Activated CD4-positive, alpha-beta T cell treated with anti-CD3 and anti-CD28 coated beads for 36 hours (primary cell): ENCODE measurements around the gene TRIM56. TPM values are rescaled to one million over a fixed set of nuclear protein-coding genes. Genes with fewer than 3 reads are reported as not detected.
"Not testable (repeated sequence)": the region's sequence is repeated elsewhere in the genome, so short reads cannot be mapped to it uniquely, and the experiment has no call there.

ENCODE experiments used
- ATAC-seq: fragments of 200-7000 bp; cut with Tn5 transposase; one replicate; pipeline ENCODE4 v1.10.0; 2021; ENCODE audit warnings: mild to moderate bottlenecking, moderate library complexity
- CTCF ChIA-PET: fragments of 350-600 bp; sonication (Branson Sonifier 250); formaldehyde crosslinking; loops from one replicate; lab custom pipeline; 2021; ENCODE audit warnings: antibody characterized with exemption; lab: Charles Lee
- POLR2A ChIA-PET: fragments of 350-600 bp; sonication (Branson Sonifier 250); formaldehyde crosslinking; loops from one replicate; lab custom pipeline; 2021; ENCODE audit warnings: antibody characterized with exemption, inconsistent platforms; lab: Charles Lee
- DNase-seq: peaks from one replicate; pipeline ENCODE4 v3.0.0-alpha.2; 2020
- H3K27ac Mint-ChIP-seq: one replicate; pipeline ENCODE4 v1.8.0; 2021; ENCODE audit warnings: mixed read lengths
- H3K27me3 Mint-ChIP-seq: one replicate; pipeline ENCODE4 v1.8.0; 2021; ENCODE audit warnings: mixed read lengths
- H3K36me3 Mint-ChIP-seq: one replicate; pipeline ENCODE4 v1.8.0; 2021; ENCODE audit warnings: low read depth, mixed read lengths
- H3K4me1 Mint-ChIP-seq: one replicate; pipeline ENCODE4 v1.8.0; 2021; ENCODE audit warnings: mixed read lengths
- H3K4me3 Mint-ChIP-seq: one replicate; pipeline ENCODE4 v1.8.0; 2021; ENCODE audit warnings: mild to moderate bottlenecking, moderate library complexity, mixed read lengths
- H3K9me3 Mint-ChIP-seq: one replicate; pipeline ENCODE4 v1.8.0; 2021; ENCODE audit warnings: low read depth, mixed read lengths
- intact Hi-C, 2 experiments: fragments of 100-400 bp; cut with DNase I in 1 of 2; cut with micrococcal nuclease in 1 of 2; formaldehyde crosslinking; loops; one replicate each; pipeline versions ENCODE4 v1.14.2 to v1.15.1; 2022 to 2024; cut with DNase I, micrococcal nuclease
- total RNA-seq, 2 experiments: library from RNA; stranded (reverse); gene quantifications; one replicate each; pipeline ENCODE4 v1.2.3, GENCODE V29; 2021

Gene TRIM56
- total RNA-seq, 2 experiments from 2014 or later = 35.3 to 40.8 TPM

DNA sequence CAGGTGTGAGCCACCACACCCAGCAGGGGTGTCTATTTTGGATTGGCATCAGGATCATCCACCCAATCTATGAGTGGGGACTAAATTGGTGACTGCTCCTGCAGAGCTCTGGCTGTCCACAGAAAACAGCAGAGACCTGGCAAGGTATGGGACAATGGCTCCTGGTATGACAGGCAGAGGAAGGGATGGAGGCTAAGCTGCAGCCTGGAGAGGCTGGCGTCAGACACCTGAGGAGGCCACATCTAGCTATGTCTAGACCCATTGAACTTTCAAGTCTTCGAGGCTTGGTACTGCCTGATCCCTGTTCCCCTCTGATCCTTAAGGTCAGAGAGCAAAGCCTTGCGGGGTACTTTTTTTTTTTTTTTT lies 38.4 kb downstream of the TRIM56 start:
- POLR2A ChIA-PET = no interaction called here
- peaks cover 58% of the 10 kb centered on the region for H3K27me3 Mint-ChIP-seq

DNA sequence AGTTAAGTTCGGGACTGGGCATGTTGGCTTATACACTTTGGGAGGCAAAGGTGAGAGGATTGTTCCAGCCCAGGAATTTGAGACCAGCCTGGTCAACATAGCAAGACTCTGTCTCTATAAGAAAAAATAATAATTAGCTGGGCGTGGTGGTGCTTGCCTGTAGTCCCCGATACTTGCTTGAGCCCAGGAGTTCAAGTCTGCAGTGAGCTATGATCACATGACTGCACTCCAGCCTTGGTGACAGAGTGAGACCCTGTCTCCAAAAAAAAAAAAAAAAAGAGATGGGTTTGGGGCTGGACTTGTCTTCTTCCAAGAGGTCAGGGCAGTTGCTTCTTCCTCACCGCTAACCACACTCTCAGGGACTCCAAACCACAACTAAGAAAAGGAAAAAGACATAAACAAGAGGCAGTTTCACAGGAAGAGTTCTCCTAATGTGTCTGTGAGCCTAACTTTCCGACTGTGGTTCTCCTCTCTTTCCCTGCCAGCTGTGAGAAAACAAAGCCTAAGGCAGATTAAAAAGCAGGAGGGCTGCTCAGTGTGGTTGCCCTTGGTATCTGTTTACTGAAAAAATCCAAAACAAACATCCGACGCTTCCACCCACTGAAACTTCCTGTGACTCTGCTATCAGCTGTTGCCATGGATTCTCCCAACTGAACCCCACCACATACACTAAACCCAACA lies 39.2 kb downstream of the TRIM56 start:
- ATAC-seq (no peak), DNase-seq (no peak)
- Mint-ChIP-seq H3K27ac (no peak overlapping the region), H3K36me3 (no peaks in the 10 kb centered on the region), H3K4me3 (no peak overlapping the region), H3K27me3 (peaks cover 56% of the 10 kb centered on the region), H3K9me3 (no peaks in the 10 kb centered on the region), H3K4me1 (peaks cover 33% of the 10 kb centered on the region)
- CTCF ChIA-PET = interaction anchor here (0.7 to 2.8 kb wide), 5 partner anchors 13 to 347 kb away, joined by 3 to 10 read pairs (median 5); no protein-coding TSS in a partner anchor
- intact Hi-C loops = no loop called here
- POLR2A ChIA-PET = interaction anchor here (0.6 kb wide), 1 partner anchor 192 kb away, joined by 4 read pairs; no protein-coding TSS in a partner anchor

More for the DNA sequence above, 38.4 kb downstream of the TRIM56 start:
- intact Hi-C loops = no loop called here
- no peaks in the 10 kb centered on the region for H3K9me3 Mint-ChIP-seq
- peaks cover 33% of the 10 kb centered on the region for H3K4me1 Mint-ChIP-seq
- H3K4me3 Mint-ChIP-seq = no peak overlapping the region
- DNase-seq (no peak), ATAC-seq (no peak)
- no peak overlapping the region for H3K27ac Mint-ChIP-seq
- CTCF ChIA-PET = interaction anchor here (0.7 to 2.8 kb wide), 3 partner anchors 18 to 347 kb away, joined by 3 to 9 read pairs (median 8); no protein-coding TSS in a partner anchor
- H3K36me3 Mint-ChIP-seq = no peaks in the 10 kb centered on the region

DNA sequence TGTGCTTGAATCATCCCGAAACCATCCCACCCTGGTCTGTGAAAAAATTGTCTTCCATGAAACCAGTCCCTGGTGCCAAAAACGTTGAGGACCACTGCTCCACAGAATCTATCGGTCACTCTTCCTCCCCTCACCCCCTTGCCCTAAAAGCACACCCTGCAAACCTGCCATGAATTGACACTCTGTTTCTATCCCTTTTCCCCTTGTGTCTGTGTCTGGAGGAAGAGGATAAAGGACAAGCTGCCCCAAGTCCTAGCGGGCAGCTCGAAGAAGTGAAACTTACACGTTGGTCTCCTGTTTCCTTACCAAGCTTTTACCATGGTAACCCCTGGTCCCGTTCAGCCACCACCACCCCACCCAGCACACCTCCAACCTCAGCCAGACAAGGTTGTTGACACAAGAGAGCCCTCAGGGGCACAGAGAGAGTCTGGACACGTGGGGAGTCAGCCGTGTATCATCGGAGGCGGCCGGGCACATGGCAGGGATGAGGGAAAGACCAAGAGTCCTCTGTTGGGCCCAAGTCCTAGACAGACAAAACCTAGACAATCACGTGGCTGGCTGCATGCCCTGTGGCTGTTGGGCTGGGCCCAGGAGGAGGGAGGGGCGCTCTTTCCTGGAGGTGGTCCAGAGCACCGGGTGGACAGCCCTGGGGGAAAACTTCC lies 40.8 kb downstream of the TRIM56 start:
- ChIA-PET POLR2A (no interaction called here), CTCF (interaction anchor here (0.7 to 2.8 kb wide), 8 partner anchors 12 to 66 kb away, joined by 3 to 10 read pairs (median 4); no protein-coding TSS in a partner anchor)
- Mint-ChIP-seq H3K4me1 (peaks cover 33% of the 10 kb centered on the region), H3K36me3 (no peaks in the 10 kb centered on the region), H3K27ac (no peak overlapping the region), H3K27me3 (peaks cover 52% of the 10 kb centered on the region), H3K4me3 (no peak overlapping the region), H3K9me3 (no peaks in the 10 kb centered on the region)
- DNase-seq (no peak), ATAC-seq (no peak)
- intact Hi-C loops = no loop called here

DNA sequence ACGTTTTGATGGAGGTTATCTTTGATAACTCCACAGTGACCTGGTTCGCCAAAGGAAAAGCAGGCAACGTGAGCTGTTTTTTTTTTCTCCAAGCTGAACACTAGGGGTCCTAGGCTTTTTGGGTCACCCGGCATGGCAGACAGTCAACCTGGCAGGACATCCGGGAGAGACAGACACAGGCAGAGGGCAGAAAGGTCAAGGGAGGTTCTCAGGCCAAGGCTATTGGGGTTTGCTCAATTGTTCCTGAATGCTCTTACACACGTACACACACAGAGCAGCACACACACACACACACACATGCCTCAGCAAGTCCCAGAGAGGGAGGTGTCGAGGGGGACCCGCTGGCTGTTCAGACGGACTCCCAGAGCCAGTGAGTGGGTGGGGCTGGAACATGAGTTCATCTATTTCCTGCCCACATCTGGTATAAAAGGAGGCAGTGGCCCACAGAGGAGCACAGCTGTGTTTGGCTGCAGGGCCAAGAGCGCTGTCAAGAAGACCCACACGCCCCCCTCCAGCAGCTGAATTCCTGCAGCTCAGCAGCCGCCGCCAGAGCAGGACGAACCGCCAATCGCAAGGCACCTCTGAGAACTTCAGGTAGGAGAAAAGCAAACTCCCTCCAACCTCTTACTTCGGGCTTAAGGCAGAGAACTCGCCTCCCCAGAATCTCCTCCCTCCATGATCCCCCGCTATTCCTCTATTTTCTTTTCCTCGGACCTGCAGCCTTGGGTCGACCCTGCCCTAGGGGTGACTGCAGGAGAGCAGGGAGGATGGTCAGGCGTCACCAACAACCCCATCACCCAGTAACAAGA lies 41.6 kb downstream of the TRIM56 start, which contains the start of gene SERPINE1:
TSS of gene SERPINE1 (plus strand) at position 454 of the 809 bp plus-strand sequence. CDS start 1,290 bp downstream, outside the sequence.
- H3K36me3 Mint-ChIP-seq = no peaks in the 10 kb centered on the region
- intact Hi-C loops = no loop called here
- peaks cover 51% of the 10 kb centered on the region for H3K27me3 Mint-ChIP-seq
- no peaks in the 10 kb centered on the region for H3K9me3 Mint-ChIP-seq
- H3K27ac Mint-ChIP-seq = no peak within 1 kb of the TSS
- ChIA-PET POLR2A (no interaction called here), CTCF (interaction anchor here (0.7 to 1.6 kb wide), 6 partner anchors 11 to 65 kb away, joined by 3 to 4 read pairs (median 3); no protein-coding TSS in a partner anchor)
- ATAC-seq (peak; percentile 72), DNase-seq (peak; percentile 60)
- H3K4me3 Mint-ChIP-seq = no peak within 1 kb of the TSS
- H3K4me1 Mint-ChIP-seq = peaks cover 32% of the 10 kb centered on the region

DNA sequence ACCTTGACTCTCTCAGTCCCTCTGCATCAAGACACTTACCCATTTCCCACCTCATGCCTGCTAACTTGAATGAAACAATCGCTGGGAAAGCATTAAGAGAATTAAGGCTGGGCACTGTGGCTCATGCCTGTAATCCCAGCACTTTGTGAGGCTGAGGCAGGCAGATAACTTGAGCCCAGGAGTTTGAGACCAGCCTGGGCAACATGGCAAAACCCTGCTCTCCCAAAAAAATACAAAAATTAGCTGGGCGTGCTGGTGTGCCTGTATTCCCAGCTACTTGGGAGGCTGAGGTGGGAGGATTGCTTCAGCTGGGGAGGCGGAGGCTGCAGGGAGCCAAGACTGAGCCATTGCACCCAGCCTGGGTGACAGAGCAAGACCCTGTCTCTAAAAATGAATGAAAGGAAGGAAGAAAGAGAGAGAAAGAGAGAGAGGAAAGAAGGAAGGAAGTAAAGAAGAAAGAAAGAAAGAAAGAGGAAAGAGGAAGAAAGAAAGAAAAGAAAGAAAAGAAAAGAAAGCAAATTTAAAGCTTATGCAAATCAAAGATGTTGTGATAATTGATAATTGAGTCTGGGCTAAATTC lies 42.3 kb downstream of the TRIM56 start:
- peaks cover 45% of the 10 kb centered on the region for H3K27me3 Mint-ChIP-seq
- POLR2A ChIA-PET = no interaction called here
- H3K4me1 Mint-ChIP-seq = peaks cover 25% of the 10 kb centered on the region
- H3K27ac Mint-ChIP-seq = no peak overlapping the region
- H3K9me3 Mint-ChIP-seq = no peaks in the 10 kb centered on the region
- no peak for DNase-seq
- no peak overlapping the region for H3K4me3 Mint-ChIP-seq
- intact Hi-C loops = no loop called here
- no peaks in the 10 kb centered on the region for H3K36me3 Mint-ChIP-seq
- CTCF ChIA-PET = interaction anchor here (0.6 to 1.6 kb wide), 4 partner anchors 16 to 1528 kb away, joined by 3 to 4 read pairs (median 3); no protein-coding TSS in a partner anchor
- ATAC-seq = no peak

DNA sequence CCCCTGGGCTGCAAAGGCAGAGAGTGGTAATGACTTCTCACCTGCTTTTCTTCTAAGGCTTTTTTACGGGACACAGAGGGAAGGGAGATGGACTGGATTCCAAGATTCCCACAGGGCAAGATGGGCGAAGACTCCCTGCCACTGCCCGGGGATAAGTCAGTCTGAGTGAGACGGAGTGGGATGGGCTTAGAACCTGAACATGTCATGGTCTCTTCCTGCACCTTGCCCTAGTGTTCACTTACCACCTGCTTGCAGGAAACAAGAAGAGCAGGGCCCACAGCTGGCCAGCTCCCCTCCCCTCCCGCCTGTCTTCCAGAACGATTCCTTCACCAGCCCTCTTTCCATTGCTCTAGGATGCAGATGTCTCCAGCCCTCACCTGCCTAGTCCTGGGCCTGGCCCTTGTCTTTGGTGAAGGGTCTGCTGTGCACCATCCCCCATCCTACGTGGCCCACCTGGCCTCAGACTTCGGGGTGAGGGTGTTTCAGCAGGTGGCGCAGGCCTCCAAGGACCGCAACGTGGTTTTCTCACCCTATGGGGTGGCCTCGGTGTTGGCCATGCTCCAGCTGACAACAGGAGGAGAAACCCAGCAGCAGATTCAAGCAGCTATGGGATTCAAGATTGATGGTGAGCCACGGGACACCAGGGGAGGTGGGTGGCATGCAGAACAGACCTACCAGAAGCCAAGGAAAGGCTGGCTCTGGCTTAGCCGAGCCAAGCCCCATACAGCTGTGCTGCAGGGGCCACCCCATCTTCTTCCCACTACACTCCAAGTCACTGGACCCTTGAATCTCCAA lies 43.0 kb downstream of the TRIM56 start:
- H3K27me3 Mint-ChIP-seq = peaks cover 42% of the 10 kb centered on the region

DNA sequence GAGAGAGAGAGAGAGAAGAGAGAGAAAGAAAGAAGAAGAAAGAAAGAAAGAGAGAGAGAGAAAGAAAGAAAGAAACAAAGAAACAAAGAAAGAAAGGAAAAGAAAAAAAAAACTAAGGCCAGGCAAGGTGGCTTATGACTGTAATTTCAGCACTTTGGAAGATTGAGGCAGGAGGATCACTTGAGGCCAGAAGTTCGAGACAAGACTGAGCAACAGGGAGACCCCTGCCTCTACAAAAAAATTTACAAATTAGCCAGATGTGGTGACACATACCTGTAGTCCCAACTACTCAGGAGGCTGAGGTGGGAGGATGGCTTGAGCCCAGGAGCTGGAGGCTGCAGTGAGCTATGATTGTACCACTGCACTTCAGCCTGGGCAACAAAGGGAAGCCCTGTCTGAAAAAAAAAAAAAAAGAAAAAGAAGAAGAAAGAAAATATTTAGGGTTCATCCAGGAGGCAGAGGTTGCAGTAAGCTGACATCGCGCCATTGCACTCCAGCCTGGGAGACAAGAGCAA lies 44.4 kb downstream of the TRIM56 start:
- no peak for DNase-seq
- ChIA-PET CTCF (interaction anchor here (1.0 to 2.4 kb wide), 3 partner anchors 14 to 52 kb away, joined by 3 to 7 read pairs (median 4); no protein-coding TSS in a partner anchor), POLR2A (interaction anchor here (0.6 kb wide), 1 partner anchor 1061 kb away, joined by 6 read pairs; no protein-coding TSS in a partner anchor)
- Mint-ChIP-seq H3K4me3 (no peak overlapping the region), H3K27me3 (peaks cover 36% of the 10 kb centered on the region), H3K4me1 (peaks cover 31% of the 10 kb centered on the region), H3K27ac (no peak overlapping the region), H3K9me3 (no peaks in the 10 kb centered on the region), H3K36me3 (no peaks in the 10 kb centered on the region)
- ATAC-seq = no peak
- intact Hi-C loops = no loop called here

More for the DNA sequence above, 43.0 kb downstream of the TRIM56 start:
- H3K9me3 Mint-ChIP-seq = no peaks in the 10 kb centered on the region
- ChIA-PET POLR2A (no interaction called here), CTCF (interaction anchor here (0.6 to 1.4 kb wide), 3 partner anchors 16 to 1529 kb away, joined by 3 to 4 read pairs (median 3); no protein-coding TSS in a partner anchor)
- no peak overlapping the region for H3K27ac Mint-ChIP-seq
- no peaks in the 10 kb centered on the region for H3K36me3 Mint-ChIP-seq
- intact Hi-C loops = no loop called here
- DNase-seq (no peak), ATAC-seq (no peak)
- no peak overlapping the region for H3K4me3 Mint-ChIP-seq
- H3K4me1 Mint-ChIP-seq = peaks cover 24% of the 10 kb centered on the region

DNA sequence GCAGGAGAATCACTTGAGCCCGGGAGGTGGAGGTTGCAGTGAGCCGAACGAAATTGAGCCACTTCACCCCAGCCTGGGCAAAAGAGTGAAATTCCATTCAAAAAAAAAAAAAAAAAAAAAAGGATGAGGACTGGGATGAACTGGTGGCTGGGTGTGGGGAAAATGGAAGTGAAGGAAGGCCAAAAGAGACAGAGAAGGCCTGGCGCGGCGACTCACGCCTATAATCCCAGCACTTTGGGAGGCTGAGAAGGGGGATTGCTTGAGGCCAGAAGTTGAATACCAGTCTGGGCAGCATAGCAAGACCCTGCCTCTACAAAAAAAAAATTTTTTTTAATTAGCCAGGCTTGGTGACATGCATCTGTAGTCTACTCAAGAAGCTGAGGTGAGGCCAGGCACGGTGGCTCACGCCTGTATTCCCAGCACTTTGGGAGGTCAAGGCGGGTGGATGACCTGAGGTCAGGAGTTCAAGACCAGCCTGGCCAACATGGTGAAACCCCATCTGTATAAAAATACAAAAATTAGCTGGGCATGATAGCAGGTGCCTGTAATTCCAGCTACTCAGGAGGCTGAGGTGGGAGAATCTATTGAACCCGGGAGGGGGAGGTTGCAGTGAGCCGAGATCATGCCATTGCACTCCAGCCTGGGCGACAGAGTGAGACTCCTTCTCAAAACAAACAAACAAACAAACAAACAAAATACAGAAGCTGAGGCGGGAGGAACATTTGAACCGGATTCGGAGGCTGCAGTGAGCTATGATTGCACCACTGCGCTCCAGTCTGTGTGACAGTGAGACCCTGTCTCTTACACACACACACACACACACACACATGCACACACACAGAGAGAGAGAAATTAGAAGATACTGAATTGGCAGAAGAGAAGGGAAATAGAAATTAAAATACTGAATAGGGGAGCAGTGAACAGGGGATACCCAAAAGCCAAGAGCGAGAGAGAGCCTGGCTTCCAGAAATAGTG lies 47.6 kb downstream of the TRIM56 start:
- H3K4me3 Mint-ChIP-seq, H3K9me3 Mint-ChIP-seq, intact Hi-C loops, H3K36me3 Mint-ChIP-seq, ATAC-seq, POLR2A ChIA-PET, DNase-seq, H3K27ac Mint-ChIP-seq: not testable (repeated sequence)
- CTCF ChIA-PET = interaction anchor here (0.7 to 1.4 kb wide), 3 partner anchors 21 to 42 kb away, joined by 3 to 4 read pairs (median 4); no protein-coding TSS in a partner anchor
- H3K27me3 Mint-ChIP-seq = peaks cover 18% of the 10 kb centered on the region
- peaks cover 30% of the 10 kb centered on the region for H3K4me1 Mint-ChIP-seq

DNA sequence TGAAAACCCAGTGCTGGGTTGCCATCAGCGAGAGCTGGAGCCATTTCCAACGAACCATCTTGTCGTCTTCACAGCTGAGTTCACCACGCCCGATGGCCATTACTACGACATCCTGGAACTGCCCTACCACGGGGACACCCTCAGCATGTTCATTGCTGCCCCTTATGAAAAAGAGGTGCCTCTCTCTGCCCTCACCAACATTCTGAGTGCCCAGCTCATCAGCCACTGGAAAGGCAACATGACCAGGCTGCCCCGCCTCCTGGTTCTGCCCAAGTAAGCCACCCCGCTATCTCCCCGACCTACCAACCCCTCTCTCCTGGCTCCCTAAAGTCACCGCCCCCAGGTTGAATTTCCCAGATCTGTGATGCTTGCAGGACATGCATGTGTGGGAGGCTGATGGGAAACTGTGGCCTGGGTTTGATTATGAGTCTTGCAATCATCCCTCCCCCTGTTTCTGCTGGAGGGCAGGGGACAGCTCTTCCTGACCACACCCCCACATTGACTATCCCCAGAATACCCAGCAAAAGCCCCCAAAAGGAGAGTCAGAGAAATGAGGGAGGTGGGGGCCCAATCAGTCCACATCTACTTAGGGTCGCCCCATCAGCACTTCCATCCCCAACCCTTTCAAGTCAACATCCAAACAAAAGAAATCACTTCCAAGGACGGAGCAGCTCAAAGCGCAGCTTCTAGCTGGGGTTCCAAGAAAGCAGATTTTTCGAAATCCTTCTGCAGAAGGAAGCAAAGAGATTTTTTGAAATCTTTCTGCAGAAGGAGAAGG lies 48.5 kb downstream of the TRIM56 start:
- POLR2A ChIA-PET = no interaction called here
- intact Hi-C loops = no loop called here
- CTCF ChIA-PET = interaction anchor here (0.7 to 1.8 kb wide), 6 partner anchors 10 to 252 kb away, joined by 3 to 10 read pairs (median 4); no protein-coding TSS in a partner anchor
- ATAC-seq (no peak), DNase-seq (no peak)
- no peak overlapping the region for H3K27ac Mint-ChIP-seq
- H3K36me3 Mint-ChIP-seq = no peaks in the 10 kb centered on the region
- peaks cover 37% of the 10 kb centered on the region for H3K4me1 Mint-ChIP-seq
- H3K4me3 Mint-ChIP-seq = no peak overlapping the region
- H3K9me3 Mint-ChIP-seq = no peaks in the 10 kb centered on the region
- peaks cover 12% of the 10 kb centered on the region for H3K27me3 Mint-ChIP-seq
